Measurements from ENCODE around the gene LTBP2. TPM values are rescaled to one million over a fixed set of nuclear protein-coding genes. Genes with fewer than 3 reads are reported as not detected.

LTBP2 gene
- total and polyA plus RNA-seq, 2 of the 8 experiments (the other 6 are each of a cell fraction or from before 2014, with no cell fraction given) = 0.48 to 0.89 TPM

DNA sequence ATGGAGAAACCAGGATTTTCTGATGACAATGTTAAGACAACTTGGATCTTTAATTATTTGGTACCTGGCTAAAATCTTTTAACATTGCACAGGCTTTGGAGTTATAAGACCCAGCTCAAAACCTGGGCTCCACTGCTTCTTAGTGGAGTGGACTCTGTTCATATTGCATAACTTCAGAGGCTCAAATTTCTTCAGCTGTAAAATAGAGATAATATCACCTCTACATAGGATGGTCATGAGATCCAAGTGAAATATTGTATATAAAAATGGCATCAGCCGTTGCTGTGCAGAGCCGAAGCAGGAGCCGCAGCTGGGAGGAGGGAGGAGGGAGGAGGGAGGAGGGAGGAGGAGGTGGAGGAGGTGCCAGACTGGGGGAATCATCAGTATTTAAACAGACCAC is 129.5 kb downstream of the LTBP2 start:
- no peak overlapping the region for H2BK20ac ChIP-seq (ENCODE audit: low read length)
- H3K27ac ChIP-seq (ENCODE audit: low read depth, low read length) = no peak overlapping the region
- H2BK15ac ChIP-seq (ENCODE audit: low read length) = no peak overlapping the region
- POLR2A ChIA-PET (ENCODE audit: partially characterized antibody) = interaction anchor here (0.7 to 1.2 kb wide), 3 partner anchors 132 to 180 kb away, joined by 3 to 4 read pairs (median 3); partner anchors contain the start of gene ABCD4
- peaks cover 3 to 64% (median 34%) of the 10 kb centered on the region in 4 experiments; a peak in 7 of 8 replicates for H3K36me3 ChIP-seq (ENCODE audit: control insufficient read depth in 2 of 4, insufficient read depth in 4 of 4, low read length in 3 of 4)
- no peak for FAIRE-seq
- no peak overlapping the region for H3K9ac ChIP-seq (replicated peaks in 1 of 4; ENCODE audit: extremely low read depth in 1 of 4, low read depth in 3 of 4, low read length in 3 of 4)
- no peaks in the 10 kb centered on the region for H3K23me2 ChIP-seq (ENCODE audit: low read depth, low read length)
- CTCF ChIA-PET (ENCODE audit: partially characterized antibody) = interaction anchor here (0.6 to 12.6 kb wide), 7 partner anchors 20 to 259 kb away, joined by 3 to 181 read pairs (median 7); partner anchors contain the start of gene ABCD4
- no peak overlapping the region for H3K4me2 ChIP-seq (ENCODE audit: insufficient read depth in 1 of 2, low read depth in 2 of 2, low read length in 2 of 2)
- H4K91ac ChIP-seq (replicated peaks; ENCODE audit: insufficient read length, low read length) = no peak overlapping the region
- H4K5ac ChIP-seq (ENCODE audit: insufficient read length, low read depth, low read length) = no peak overlapping the region
- no peak overlapping the region for H3K4me3 ChIP-seq (ENCODE audit: extremely low read depth in 1 of 4, insufficient read depth in 2 of 4, low read depth in 3 of 4, low read length in 4 of 4)
- no peak overlapping the region for H3K4ac ChIP-seq (replicated peaks; ENCODE audit: insufficient read length, low read depth, low read length)
- no peak overlapping the region for H2BK120ac ChIP-seq (replicated peaks; ENCODE audit: low read depth, low read length)
- no peak overlapping the region for H3K18ac ChIP-seq (ENCODE audit: extremely low read depth, low read length)
- H2BK5ac ChIP-seq (ENCODE audit: low read depth, low read length) = no peak overlapping the region
- no peaks in the 10 kb centered on the region for H3K9me3 ChIP-seq (ENCODE audit: insufficient read depth in 2 of 2, low read depth in 1 of 2, low read length in 1 of 2)
- no peak overlapping the region for H2AFZ ChIP-seq (ENCODE audit: low read length)
- TF ChIP-seq JUND (IDR thresholded peaks at IDR 0.05; ENCODE audit: low read length) (no peak), CTBP2 (IDR thresholded peaks at IDR 0.05; ENCODE audit: borderline replicate concordance, insufficient read depth, insufficient read length, low read length) (no peak), SIRT6 (IDR thresholded peaks at IDR 0.05; ENCODE audit: low read length) (no peak), RAD21 (IDR thresholded peaks at IDR 0.05 in 1 of 2, conservative IDR thresholded peaks at IDR 0.05 in 1 of 2; ENCODE audit: low read depth in 2 of 2, low read length in 2 of 2) (no peak), RBBP5 (IDR thresholded peaks at IDR 0.05; ENCODE audit: borderline replicate concordance, low read depth, low read length) (no peak), CREB1 (IDR thresholded peaks at IDR 0.05) (no peak)
- TF ChIP-seq, protein P1, sequence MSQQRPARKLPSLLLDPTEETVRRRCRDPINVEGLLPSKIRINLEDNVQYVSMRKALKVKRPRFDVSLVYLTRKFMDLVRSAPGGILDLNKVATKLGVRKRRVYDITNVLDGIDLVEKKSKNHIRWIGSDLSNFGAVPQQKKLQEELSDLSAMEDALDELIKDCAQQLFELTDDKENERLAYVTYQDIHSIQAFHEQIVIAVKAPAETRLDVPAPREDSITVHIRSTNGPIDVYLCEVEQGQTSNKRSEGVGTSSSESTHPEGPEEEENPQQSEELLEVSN (IDR thresholded peaks at IDR 0.05) = no peak
- TF ChIP-seq, protein P2, sequence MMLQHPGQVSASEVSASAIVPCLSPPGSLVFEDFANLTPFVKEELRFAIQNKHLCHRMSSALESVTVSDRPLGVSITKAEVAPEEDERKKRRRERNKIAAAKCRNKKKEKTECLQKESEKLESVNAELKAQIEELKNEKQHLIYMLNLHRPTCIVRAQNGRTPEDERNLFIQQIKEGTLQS (IDR thresholded peaks at IDR 0.05; ENCODE audit: insufficient read depth, low read depth, low read length) = no peak
- peaks cover 0 to 5% of the 10 kb centered on the region in 2 experiments; a peak in 1 of 4 replicates for H3K79me2 ChIP-seq (ENCODE audit: control insufficient read depth in 1 of 2, insufficient read depth in 2 of 2, low read length in 2 of 2)
- H3K27me3 ChIP-seq (replicated peaks in 1 of 4; ENCODE audit: control insufficient read depth in 3 of 4, extremely low read depth in 1 of 4, insufficient read depth in 3 of 4, low read length in 3 of 4) = no peaks in the 10 kb centered on the region
- no peak overlapping the region for H3K56ac ChIP-seq (replicated peaks; ENCODE audit: insufficient read length, low read depth, low read length)
- no peak overlapping the region for H4K8ac ChIP-seq (ENCODE audit: extremely low read depth, insufficient read depth, low read length)
- no peak overlapping the region for H3K14ac ChIP-seq (ENCODE audit: insufficient read length)
- H4K20me1 ChIP-seq (replicated peaks in 1 of 2; ENCODE audit: control insufficient read depth in 1 of 2, insufficient read depth in 2 of 2, low read length in 2 of 2) = no peaks in the 10 kb centered on the region
- no peaks in the 10 kb centered on the region; the same call in 1 of the 2 replicates for H3K79me1 ChIP-seq (ENCODE audit: low read depth, low read length)
- H3K23ac ChIP-seq (ENCODE audit: insufficient read length) = no peak overlapping the region
- DNase-seq (ENCODE audit: low read depth in 1 of 2, low spot score in 2 of 2) = no peak
- H2AK5ac ChIP-seq (ENCODE audit: low read depth, low read length) = no peak overlapping the region
- 100% methylated on average over 1 of the region's 3 CpGs; no CpG with 5 or more reads in 1 of the 2 experiments for WGBS, 2 experiments (ENCODE audit: extremely low coverage in 1 of 2, insufficient coverage in 1 of 2, insufficient read length in 1 of 2, insufficient replicate concordance in 2 of 2, low coverage in 1 of 2, low lambda C conversion rate in 2 of 2, missing lambda C conversion rate in 1 of 2)
- H3K4me1 ChIP-seq (replicated peaks in 1 of 4; ENCODE audit: control insufficient read depth in 3 of 4, insufficient read depth in 4 of 4, low read length in 3 of 4) = peaks cover 0 to 3% (median under 1%) of the 10 kb centered on the region in 4 experiments; a peak in 3 of 7 replicates
- no peak overlapping the region for H2BK12ac ChIP-seq (ENCODE audit: low read depth, low read length)

All from H1 (cell line).